Type B pancreatic cell (in vitro differentiated cells): ENCODE results near the gene CLDN7. TPM values are rescaled to one million over a fixed set of nuclear protein-coding genes. Genes with fewer than 3 reads are reported as not detected.

ENCODE experiments used
- DNase-seq: peaks from one replicate; pipeline ENCODE4 v3.0.0; 2021; ENCODE audit warnings: mixed read lengths; ENCODE audit not compliant: unreplicated experiment; ENCODE audit errors: extremely low spot score
- H3K27ac Mint-ChIP-seq: 2 replicates; pipeline ENCODE4 v1.8.0; 2021; ENCODE audit warnings: mild to moderate bottlenecking, mixed read lengths
- H3K27me3 Mint-ChIP-seq: 2 replicates; pipeline ENCODE4 v1.8.0; 2021; ENCODE audit warnings: mixed read lengths
- H3K36me3 Mint-ChIP-seq: 2 replicates; pipeline ENCODE4 v1.8.0; 2021; ENCODE audit warnings: mixed read lengths
- H3K4me1 Mint-ChIP-seq: one replicate; pipeline ENCODE4 v1.8.0; 2021; ENCODE audit warnings: mixed read lengths; ENCODE audit not compliant: unreplicated experiment
- H3K4me3 Mint-ChIP-seq: 2 replicates; pipeline ENCODE4 v1.8.0; 2021; ENCODE audit warnings: mild to moderate bottlenecking, mixed read lengths
- H3K9me3 Mint-ChIP-seq: 2 replicates; pipeline ENCODE4 v1.8.0; 2021; ENCODE audit warnings: mixed read lengths
- CTCF ChIP-seq: fragments of 200-600 bp; sonication (generic); conservative IDR thresholded peaks from 2 replicates; pipeline ENCODE4 v1.5.0; 2021; ENCODE audit warnings: antibody characterized with exemption, mild to moderate bottlenecking
- total RNA-seq: library from RNA; stranded (reverse); gene quantifications from 2 replicates; pipeline ENCODE4 v1.2.1, GENCODE V29; 2021; ENCODE audit warnings: low replicate concordance

Gene CLDN7
- total RNA-seq, 1 donor from 2014 or later, result 118 TPM

DNA sequence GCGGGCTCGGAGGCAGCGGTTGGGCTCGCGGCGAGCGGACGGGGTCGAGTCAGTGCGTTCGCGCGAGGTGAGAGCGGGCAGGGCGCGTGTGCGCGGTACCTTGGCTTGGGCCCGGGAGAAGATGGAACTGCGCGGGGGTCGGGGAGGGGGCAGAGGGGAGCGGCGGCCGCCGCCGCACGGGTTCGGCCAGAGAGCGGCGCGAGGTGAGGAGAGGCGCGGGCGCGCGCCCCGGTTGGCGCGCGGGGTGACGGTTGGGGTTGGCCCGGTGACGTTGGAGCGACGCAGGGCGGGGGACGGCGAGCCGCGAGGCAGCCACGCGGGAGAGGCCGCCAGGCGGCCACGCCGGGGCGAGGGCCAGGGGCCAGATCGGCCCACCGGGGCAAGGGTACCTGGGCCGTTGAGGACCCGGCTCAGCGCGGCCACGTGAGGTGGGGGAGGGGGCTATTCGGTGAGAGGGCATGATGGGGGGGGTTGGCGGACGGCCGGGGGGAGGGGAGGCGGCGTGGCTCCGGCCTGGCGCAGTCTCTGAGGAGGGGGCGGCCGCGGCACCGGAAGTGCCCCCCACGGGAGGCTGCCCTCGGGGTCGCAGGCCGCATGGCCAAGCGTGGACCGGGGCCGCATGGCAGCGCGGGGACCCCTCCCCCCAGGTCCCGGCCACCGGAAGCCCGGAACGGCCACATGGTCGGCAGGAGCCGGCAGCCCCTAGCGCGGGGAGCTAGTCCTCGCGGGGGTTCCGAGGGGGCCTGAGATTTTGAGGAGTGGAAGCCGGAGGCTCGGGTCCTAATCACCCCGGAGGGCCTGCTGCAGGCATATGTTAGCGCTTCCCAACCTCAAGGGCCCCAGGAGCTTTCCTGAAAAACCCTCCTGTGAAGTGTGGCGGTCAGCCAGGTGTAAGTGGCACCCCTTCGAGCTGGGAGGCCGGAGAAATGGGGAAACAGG, 45.7 kb upstream of the CLDN7 start:
- peak; percentile 49 for TF ChIP-seq CTCF
- Mint-ChIP-seq H3K27me3 (no peaks in the 10 kb centered on the region), H3K4me1 (peaks cover 30% of the 10 kb centered on the region), H3K4me3 (peak overlapping the region; percentile 98), H3K27ac (peak overlapping the region; percentile 99), H3K9me3 (no peaks in the 10 kb centered on the region), H3K36me3 (peaks cover 26% of the 10 kb centered on the region)
- no peak for DNase-seq

DNA sequence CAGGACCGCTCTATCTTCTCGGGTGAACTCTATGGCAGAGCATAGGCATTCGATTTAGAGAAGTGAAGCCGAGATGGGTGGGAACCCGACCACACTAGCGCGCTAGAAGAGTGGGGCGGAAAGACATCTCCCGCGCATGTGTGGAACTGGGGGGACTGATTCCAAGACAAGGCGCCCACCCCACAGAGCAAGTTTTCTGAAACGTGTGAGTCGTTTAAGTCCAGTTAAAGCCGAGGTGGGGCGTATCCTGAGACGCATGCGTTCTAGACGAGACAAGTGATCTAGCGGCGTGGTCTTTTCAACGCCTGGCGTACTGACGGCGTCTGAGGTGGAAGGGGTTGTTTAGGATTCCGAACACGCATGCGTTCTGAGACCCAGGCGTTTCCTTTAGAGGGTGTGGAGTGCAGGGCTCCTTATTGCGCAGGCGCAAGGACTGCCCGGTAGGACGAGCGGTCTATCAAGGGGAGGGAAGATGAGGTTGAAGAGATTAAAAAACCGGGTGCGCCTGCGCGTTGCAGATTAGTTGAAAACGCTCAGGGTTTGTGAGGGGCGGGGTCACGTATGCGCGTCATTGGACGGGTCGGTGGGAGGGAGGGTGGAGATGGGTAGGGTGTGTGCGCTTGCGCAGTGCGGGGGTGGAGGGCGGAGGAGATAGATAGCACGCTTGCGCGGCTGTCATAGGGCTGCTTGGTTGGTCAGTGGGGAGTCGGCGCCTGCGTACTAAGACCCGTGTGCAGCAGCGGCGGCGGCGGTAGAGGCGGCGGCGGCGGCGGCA, 44.8 kb upstream of the CLDN7 start, which contains the start of gene EIF5A:
TSS of gene EIF5A (plus strand) at position 718 of the 775 bp plus-strand sequence. CDS start 2,008 bp downstream, outside the sequence.
- H3K4me1 Mint-ChIP-seq, result peaks cover 24% of the 10 kb centered on the region
- H3K9me3 Mint-ChIP-seq, result no peaks in the 10 kb centered on the region
- TF ChIP-seq CTCF, result no peak
- H3K27ac Mint-ChIP-seq, result peak within 1 kb of the TSS; percentile 99
- peak; percentile 100 for DNase-seq
- H3K4me3 Mint-ChIP-seq, result peak within 1 kb of the TSS; percentile 98
- H3K36me3 Mint-ChIP-seq, result peaks cover 26% of the 10 kb centered on the region
- no peaks in the 10 kb centered on the region for H3K27me3 Mint-ChIP-seq

DNA sequence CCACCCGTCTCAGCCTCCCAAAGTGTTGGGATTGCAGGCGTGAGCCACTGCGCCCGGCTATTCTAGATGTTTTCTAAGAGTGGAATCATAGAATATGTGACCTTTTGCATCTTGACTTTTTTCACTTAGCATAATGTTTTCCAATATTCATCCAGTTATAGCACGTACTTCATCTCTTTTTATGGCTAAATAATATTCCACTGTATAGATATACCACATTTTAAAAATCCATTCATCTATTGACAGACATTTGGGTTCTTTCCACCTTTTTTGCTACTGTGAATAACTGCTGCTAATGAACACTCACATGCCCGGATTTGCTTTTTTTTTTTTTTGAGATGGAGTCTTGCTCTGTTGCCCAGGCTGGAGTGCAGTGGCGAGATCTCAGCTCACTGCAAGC, 41.9 kb upstream of the CLDN7 start:
- Mint-ChIP-seq H3K27me3 (peaks cover 10% of the 10 kb centered on the region), H3K4me3 (no peak overlapping the region), H3K27ac (no peak overlapping the region), H3K4me1 (peaks cover 6% of the 10 kb centered on the region), H3K9me3 (no peaks in the 10 kb centered on the region), H3K36me3 (peaks cover 7% of the 10 kb centered on the region)
- no peak for TF ChIP-seq CTCF
- DNase-seq, result no peak

DNA sequence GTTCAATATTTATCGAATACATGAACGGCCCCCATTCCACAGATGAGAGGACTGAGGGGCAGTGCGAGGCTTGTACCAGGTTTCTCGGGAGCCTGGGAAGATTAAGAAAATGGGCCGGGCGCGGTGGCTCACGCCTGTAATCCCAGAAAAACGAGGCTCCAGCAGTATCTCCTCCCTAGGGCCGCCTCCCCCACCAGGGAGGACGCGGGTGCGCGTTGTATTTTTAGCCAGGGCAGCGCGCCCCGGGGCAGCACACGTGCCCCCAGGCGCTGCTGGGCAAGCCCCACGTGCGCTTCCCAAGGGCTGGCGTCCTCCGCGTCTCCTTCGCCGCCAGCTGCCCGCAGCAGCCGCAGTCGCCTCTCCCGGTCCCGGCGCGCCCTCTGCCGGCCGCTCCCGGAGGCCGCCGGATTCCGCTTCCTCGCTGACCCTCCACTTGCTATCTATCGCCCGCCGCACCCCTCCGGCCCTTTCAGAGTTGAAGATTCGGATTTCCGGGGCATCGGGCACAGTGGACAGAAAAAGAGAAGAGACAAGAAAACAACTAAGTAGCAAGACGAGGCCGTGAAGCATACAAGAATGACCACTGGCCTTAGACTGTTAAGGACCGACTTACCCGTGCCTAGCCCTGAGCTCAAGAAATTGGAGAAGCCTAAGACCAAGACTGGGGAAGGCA, 34.0 kb upstream of the CLDN7 start:
- H3K4me3 Mint-ChIP-seq, result peak overlapping the region; percentile 70
- no peaks in the 10 kb centered on the region for H3K36me3 Mint-ChIP-seq
- peak; percentile 97 for TF ChIP-seq CTCF

More for the DNA sequence above, 34.0 kb upstream of the CLDN7 start:
- Mint-ChIP-seq H3K4me1 (peaks cover 19% of the 10 kb centered on the region), H3K27me3 (peaks cover 49% of the 10 kb centered on the region), H3K9me3 (no peaks in the 10 kb centered on the region), H3K27ac (peak overlapping the region; percentile 68)
- peak; percentile 90 for DNase-seq
